HEK293T (cell line): ENCODE results near the gene HPS1.
A peak's percentile ranks its signal among the peaks of the same experiment; 100 is the strongest.

Source experiments
- CTCF ChIA-PET: fragments of 350-600 bp; formaldehyde crosslinking; extraction: SDS; loops from one replicate; lab custom pipeline; 2021; ENCODE audit warnings: antibody characterized with exemption, inconsistent platforms; lab: Yijun Ruan, JAX
- POLR2A ChIA-PET: fragments of 350-600 bp; formaldehyde crosslinking; extraction: SDS; loops from one replicate; lab custom pipeline; 2020; ENCODE audit warnings: antibody characterized with exemption, inconsistent platforms; lab: Yijun Ruan, JAX
- DNase-seq: peaks from one replicate; pipeline ENCODE4 v3.0.0; 2012; ENCODE audit warnings: mixed read lengths; ENCODE audit errors: extremely low spot score
- ARNT ChIP-seq: fragments of 450-650 bp; IDR thresholded peaks from 2 replicates; pipeline ENCODE4 v1.6.1; 2017; ENCODE audit warnings: mild to moderate bottlenecking
- BHLHE40 ChIP-seq: fragments of 450-650 bp; IDR thresholded peaks from 2 replicates; pipeline ENCODE4 v1.6.1; 2016; ENCODE audit warnings: mild to moderate bottlenecking, moderate library complexity, borderline replicate concordance
- CTBP1 ChIP-seq: fragments of 450-650 bp; IDR thresholded peaks from 2 replicates; pipeline ENCODE4 v1.6.1; 2016; ENCODE audit warnings: borderline replicate concordance
- ELF4 ChIP-seq: fragments of 450-650 bp; IDR thresholded peaks from 2 replicates; pipeline ENCODE4 v1.6.1; 2017; ENCODE audit warnings: antibody characterized with exemption
- FOXA1 ChIP-seq: fragments of 450-650 bp; IDR thresholded peaks from 2 replicates; pipeline ENCODE4 v1.6.1; 2016; ENCODE audit warnings: mild to moderate bottlenecking
- FOXK2 ChIP-seq: fragments of 450-650 bp; IDR thresholded peaks from 2 replicates; pipeline ENCODE4 v1.6.1; 2016; ENCODE audit warnings: mild to moderate bottlenecking
- FOXM1 ChIP-seq: fragments of 450-650 bp; IDR thresholded peaks from 2 replicates; pipeline ENCODE4 v1.6.1; 2017; ENCODE audit warnings: mild to moderate bottlenecking, borderline replicate concordance
- HDGF ChIP-seq: fragments of 450-650 bp; IDR thresholded peaks from 2 replicates; pipeline ENCODE4 v1.6.1; 2017; ENCODE audit warnings: antibody characterized with exemption, borderline replicate concordance
- L3MBTL2 ChIP-seq: fragments of 450-650 bp; conservative IDR thresholded peaks from 2 replicates; pipeline ENCODE4 v1.6.1; 2016; ENCODE audit warnings: mild to moderate bottlenecking
- LEF1 ChIP-seq: fragments of 450-650 bp; IDR thresholded peaks from 2 replicates; pipeline ENCODE4 v1.6.1; 2017; ENCODE audit warnings: mild to moderate bottlenecking, borderline replicate concordance
- NFRKB ChIP-seq: fragments of 450-650 bp; IDR thresholded peaks from 2 replicates; pipeline ENCODE4 v1.6.1; 2016; ENCODE audit warnings: mild to moderate bottlenecking, moderate library complexity
- PKNOX1 ChIP-seq: fragments of 450-650 bp; IDR thresholded peaks from 2 replicates; pipeline ENCODE4 v1.6.1; 2016
- SP1 ChIP-seq: fragments of 450-650 bp; IDR thresholded peaks from 2 replicates; pipeline ENCODE4 v1.6.1; 2017
- SUZ12 ChIP-seq: fragments of 450-650 bp; IDR thresholded peaks from 2 replicates; pipeline ENCODE4 v1.6.1; 2016; ENCODE audit warnings: mild to moderate bottlenecking
- TARDBP ChIP-seq: fragments of 450-650 bp; IDR thresholded peaks from 2 replicates; pipeline ENCODE4 v1.6.1; 2016
- ZNF384 ChIP-seq: fragments of 450-650 bp; IDR thresholded peaks from 2 replicates; pipeline ENCODE4 v1.6.1; 2016

Gene HPS1

GRCh38 chr10:98446661-98447221, at the start of gene HPS1:
Gene HPS1 (minus strand): TSS chr10:98446935. CDS start chr10:98443240, 3,695 bp downstream.
- 0 out of 2 replicates have a peak, but pooled peaks have one; percentile 26 for TF ChIP-seq FOXM1
- TF ChIP-seq ARNT, result no peak
- peak; percentile 43 for TF ChIP-seq L3MBTL2
- 0 out of 2 replicates have a peak, but pooled peaks have one; percentile 50 for TF ChIP-seq LEF1
- TF ChIP-seq ELF4, result peak; percentile 36; the same call in 1 of the 2 replicates
- ChIA-PET POLR2A (interaction anchor here (0.9 kb wide), 1 partner anchor 13 kb away, joined by 4 read pairs; no protein-coding TSS in a partner anchor), CTCF (interaction anchor here (0.7 kb wide), 1 partner anchor 21 kb away, joined by 3 read pairs; no protein-coding TSS in a partner anchor)
- peak; percentile 96 for DNase-seq

GRCh38 chr10:98492763-98493162, 46.0 kb upstream of the HPS1 start:
- DNase-seq, result no peak
- no peak for TF ChIP-seq FOXM1
- no peak for TF ChIP-seq ELF4
- no peak for TF ChIP-seq BHLHE40
- TF ChIP-seq LEF1, result no peak
- TF ChIP-seq SUZ12, result no peak
- TF ChIP-seq ARNT, result no peak
- no peak for TF ChIP-seq CTBP1
- no peak for TF ChIP-seq FOXK2
- POLR2A ChIA-PET, result no interaction called here
- CTCF ChIA-PET, result interaction anchor here (0.6 to 0.9 kb wide), 2 partner anchors 14 to 26 kb away, joined by 3 read pairs; no protein-coding TSS in a partner anchor

GRCh38 chr10:98489561-98490481, 43.1 kb upstream of the HPS1 start:
- TF ChIP-seq TARDBP (no peak), L3MBTL2 (no peak), CTBP1 (no peak), ELF4 (no peak), HDGF (no peak), FOXA1 (no peak), PKNOX1 (no peak), ARNT (no peak), BHLHE40 (no peak), NFRKB (no peak), LEF1 (no peak), FOXM1 (no peak)
- no peak for DNase-seq
- ChIA-PET CTCF (no interaction called here), POLR2A (no interaction called here)

GRCh38 chr10:98488669-98489430, 42.1 kb upstream of the HPS1 start:
- CTCF ChIA-PET, result no interaction called here
- DNase-seq, result no peak
- POLR2A ChIA-PET, result no interaction called here
- no peak for TF ChIP-seq LEF1
- no peak for TF ChIP-seq BHLHE40
- TF ChIP-seq PKNOX1, result no peak
- no peak for TF ChIP-seq ELF4
- TF ChIP-seq ZNF384, result no peak
- TF ChIP-seq SUZ12, result no peak
- no peak for TF ChIP-seq CTBP1
- no peak for TF ChIP-seq NFRKB
- TF ChIP-seq HDGF, result no peak
- TF ChIP-seq FOXM1, result no peak
- TF ChIP-seq FOXA1, result no peak
- no peak for TF ChIP-seq SP1
- no peak for TF ChIP-seq L3MBTL2

- CTCF ChIA-PET, result interaction anchor here (0.6 kb wide), 1 partner anchor 414 kb away, joined by 3 read pairs; no protein-coding TSS in a partner anchor
- DNase-seq, result no peak
- TF ChIP-seq CTBP1 (no peak), L3MBTL2 (no peak), TARDBP (no peak), SP1 (no peak), PKNOX1 (no peak), LEF1 (no peak), FOXM1 (no peak), SUZ12 (no peak), NFRKB (no peak)
- POLR2A ChIA-PET, result no interaction called here
Measured at GRCh38 chr10:98487649-98488048, 40.9 kb upstream of the HPS1 start.
